ENCODE results near the gene LMCD1.

- no peak for TF ChIP-seq CTCF (IDR thresholded peaks at IDR 0.05)
- TF ChIP-seq POLR2A (IDR thresholded peaks at IDR 0.05), result no peak
Observed at GRCh38 chr3:8458711-8459110, 42.9 kb upstream of the LMCD1 start.
